DOHH2 (cell line): Measurements from ENCODE around the gene CAMK2D.

Experiments used
- CTCF ChIP-seq: fragments of 200-600 bp; sonication (generic); IDR thresholded peaks from one replicate; pipeline ENCODE4 v1.5.1; 2014; ENCODE audit warnings: antibody characterized with exemption, mild to moderate bottlenecking, low read depth, low read length; ENCODE audit not compliant: poor library complexity, severe bottlenecking
- EZH2phosphoT487 ChIP-seq: fragments of 200-600 bp; sonication (generic); IDR thresholded peaks from 2 replicates; pipeline ENCODE4 v1.6.1; 2017; ENCODE audit warnings: borderline replicate concordance, mild to moderate bottlenecking, antibody characterized with exemption, low read length, moderate library complexity, mixed read lengths

GRCh38 chr4:113739197-113739596 is 22.3 kb downstream of the CAMK2D start:
- TF ChIP-seq CTCF: no peak
- TF ChIP-seq EZH2phosphoT487: no peak
